Spleen (tissue), 7 donors: ENCODE data around the gene CASP6.

Experiments
- POLR2A ChIP-seq, 3 donors: fragments of 450-650 bp; IDR thresholded peaks; one replicate each; pipeline ENCODE4 v1.5.1; 2017; ENCODE audit warnings: antibody characterized with exemption in 3 of 3, mild to moderate bottlenecking in 1 of 3
- POLR2AphosphoS5 ChIP-seq, 3 donors: sonication (generic); formaldehyde crosslinking; IDR thresholded peaks; one replicate each; pipeline ENCODE4 v1.5.1; 2017; ENCODE audit warnings: antibody characterized with exemption in 3 of 3
- TF ChIP-seq, protein P1 (sequence below), 11 experiments: fragments of 200-600 bp in 7 of 11; fragments of 450-650 bp in 4 of 11; sonication (generic) in 4 of 11; IDR thresholded peaks in 8 of 11; conservative IDR thresholded peaks in 3 of 11; 1 replicate in 7 of 11; 2 replicates in 4 of 11; pipeline versions ENCODE4 v1.4.0 to v1.8.0; 2016 to 2021; ENCODE audit warnings: antibody characterized with exemption in 11 of 11, inconsistent platforms in 4 of 11, mild to moderate bottlenecking in 1 of 11
- donor health status: DM: no; HTN: no; CAD: no; lungs with moderate emphysema.
- donor health status: DM: no; HTN: no; CAD: no.
- donor health status: DM: no; HTN: no; CAD: no.

DNA sequence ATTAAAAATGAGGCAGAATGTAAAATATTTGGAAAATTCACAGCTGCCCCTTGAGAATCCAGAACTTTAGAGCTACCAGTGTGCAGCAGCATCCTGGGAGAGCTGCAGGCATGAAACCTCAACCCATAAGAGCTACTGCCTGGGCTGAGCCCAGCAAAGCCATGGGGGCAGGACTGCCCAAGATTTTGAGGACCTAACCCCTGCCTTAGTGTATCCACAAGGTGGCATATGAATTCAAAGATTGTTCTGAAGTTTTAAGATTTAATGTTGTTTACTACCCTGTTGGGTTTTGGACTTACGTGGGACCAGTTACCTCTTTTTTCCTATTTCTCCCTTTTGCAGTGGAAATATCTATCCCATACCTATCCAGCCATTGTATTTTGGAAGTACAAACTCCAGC, 26.4 kb downstream of the CASP6 start:
- TF ChIP-seq POLR2A (IDR thresholded peaks at IDR 0.05) = no peak
- TF ChIP-seq, protein P1, sequence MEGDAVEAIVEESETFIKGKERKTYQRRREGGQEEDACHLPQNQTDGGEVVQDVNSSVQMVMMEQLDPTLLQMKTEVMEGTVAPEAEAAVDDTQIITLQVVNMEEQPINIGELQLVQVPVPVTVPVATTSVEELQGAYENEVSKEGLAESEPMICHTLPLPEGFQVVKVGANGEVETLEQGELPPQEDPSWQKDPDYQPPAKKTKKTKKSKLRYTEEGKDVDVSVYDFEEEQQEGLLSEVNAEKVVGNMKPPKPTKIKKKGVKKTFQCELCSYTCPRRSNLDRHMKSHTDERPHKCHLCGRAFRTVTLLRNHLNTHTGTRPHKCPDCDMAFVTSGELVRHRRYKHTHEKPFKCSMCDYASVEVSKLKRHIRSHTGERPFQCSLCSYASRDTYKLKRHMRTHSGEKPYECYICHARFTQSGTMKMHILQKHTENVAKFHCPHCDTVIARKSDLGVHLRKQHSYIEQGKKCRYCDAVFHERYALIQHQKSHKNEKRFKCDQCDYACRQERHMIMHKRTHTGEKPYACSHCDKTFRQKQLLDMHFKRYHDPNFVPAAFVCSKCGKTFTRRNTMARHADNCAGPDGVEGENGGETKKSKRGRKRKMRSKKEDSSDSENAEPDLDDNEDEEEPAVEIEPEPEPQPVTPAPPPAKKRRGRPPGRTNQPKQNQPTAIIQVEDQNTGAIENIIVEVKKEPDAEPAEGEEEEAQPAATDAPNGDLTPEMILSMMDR (IDR thresholded peaks at IDR 0.05 in 8 of 11, conservative IDR thresholded peaks at IDR 0.05 in 3 of 11) = no peak
- no peak for TF ChIP-seq POLR2AphosphoS5 (IDR thresholded peaks at IDR 0.05)
